Measurements from ENCODE around the gene ANK3.

ANK3 gene

GRCh38 chr10:60169111-60169510 lies 220.6 kb downstream of the ANK3 start:
- H3K9me3 ChIP-seq (ENCODE audit: control insufficient read depth in 1 of 2, low read length in 2 of 2) = no peaks in the 10 kb centered on the region
- H3K27me3 ChIP-seq (ENCODE audit: low read depth, low read length) = no peaks in the 10 kb centered on the region
- H3K4me1 ChIP-seq (ENCODE audit: control insufficient read depth in 1 of 2, insufficient read depth in 2 of 2, low read length in 2 of 2) = no peaks in the 10 kb centered on the region
- no peak overlapping the region for H3K4me3 ChIP-seq (ENCODE audit: low read depth in 1 of 2, low read length in 2 of 2)
- peaks cover 0 to 4% of the 10 kb centered on the region in 2 donors for H3K36me3 ChIP-seq (ENCODE audit: control insufficient read depth in 1 of 2, insufficient read depth in 2 of 2, low read length in 2 of 2)
- no peak overlapping the region for H3K27ac ChIP-seq (ENCODE audit: low read length)

GRCh38 chr10:60167050-60167449 lies 222.6 kb downstream of the ANK3 start:
- Histone ChIP-seq H3K4me1 (ENCODE audit: control insufficient read depth in 1 of 2, insufficient read depth in 2 of 2, low read length in 2 of 2) (no peaks in the 10 kb centered on the region), H3K9me3 (ENCODE audit: control insufficient read depth in 1 of 2, low read length in 2 of 2) (no peaks in the 10 kb centered on the region), H3K4me3 (ENCODE audit: low read depth in 1 of 2, low read length in 2 of 2) (peak overlapping the region in 1 of 2 donors; percentile 40), H3K27ac (ENCODE audit: low read length) (no peak overlapping the region), H3K27me3 (ENCODE audit: low read depth, low read length) (no peaks in the 10 kb centered on the region), H3K36me3 (ENCODE audit: control insufficient read depth in 1 of 2, insufficient read depth in 2 of 2, low read length in 2 of 2) (peaks cover 0 to under 1% of the 10 kb centered on the region in 2 donors)

GRCh38 chr10:60163786-60164185 lies 225.9 kb downstream of the ANK3 start:
- H3K4me1 ChIP-seq (ENCODE audit: control insufficient read depth in 1 of 2, insufficient read depth in 2 of 2, low read length in 2 of 2) = no peaks in the 10 kb centered on the region
- H3K27me3 ChIP-seq (ENCODE audit: low read depth, low read length) = no peaks in the 10 kb centered on the region
- no peak overlapping the region for H3K27ac ChIP-seq (ENCODE audit: low read length)
- no peaks in the 10 kb centered on the region for H3K9me3 ChIP-seq (ENCODE audit: control insufficient read depth in 1 of 2, low read length in 2 of 2)
- no peaks in the 10 kb centered on the region for H3K36me3 ChIP-seq (ENCODE audit: control insufficient read depth in 1 of 2, insufficient read depth in 2 of 2, low read length in 2 of 2)
- H3K4me3 ChIP-seq (ENCODE audit: low read depth in 1 of 2, low read length in 2 of 2) = no peak overlapping the region

GRCh38 chr10:60162631-60163030 lies 227.0 kb downstream of the ANK3 start:
- Histone ChIP-seq H3K4me1 (ENCODE audit: control insufficient read depth in 1 of 2, insufficient read depth in 2 of 2, low read length in 2 of 2) (no peaks in the 10 kb centered on the region), H3K36me3 (ENCODE audit: control insufficient read depth in 1 of 2, insufficient read depth in 2 of 2, low read length in 2 of 2) (no peaks in the 10 kb centered on the region)

GRCh38 chr10:60155943-60156683 lies 233.6 kb downstream of the ANK3 start:
- H3K36me3 ChIP-seq (ENCODE audit: control insufficient read depth in 1 of 2, insufficient read depth in 2 of 2, low read length in 2 of 2) = no peaks in the 10 kb centered on the region
- H3K4me1 ChIP-seq (ENCODE audit: control insufficient read depth in 1 of 2, insufficient read depth in 2 of 2, low read length in 2 of 2) = no peaks in the 10 kb centered on the region
- no peaks in the 10 kb centered on the region for H3K9me3 ChIP-seq (ENCODE audit: control insufficient read depth in 1 of 2, low read length in 2 of 2)
- no peaks in the 10 kb centered on the region for H3K27me3 ChIP-seq (ENCODE audit: low read depth, low read length)
- no peak overlapping the region for H3K27ac ChIP-seq (ENCODE audit: low read length)
- no peak overlapping the region for H3K4me3 ChIP-seq (ENCODE audit: low read depth in 1 of 2, low read length in 2 of 2)

More at GRCh38 chr10:60162631-60163030, 227.0 kb downstream of the ANK3 start:
- no peak overlapping the region for H3K4me3 ChIP-seq (ENCODE audit: low read depth in 1 of 2, low read length in 2 of 2)
- no peaks in the 10 kb centered on the region for H3K27me3 ChIP-seq (ENCODE audit: low read depth, low read length)
- no peaks in the 10 kb centered on the region for H3K9me3 ChIP-seq (ENCODE audit: control insufficient read depth in 1 of 2, low read length in 2 of 2)
- no peak overlapping the region for H3K27ac ChIP-seq (ENCODE audit: low read length)

GRCh38 chr10:60155099-60155877 lies 234.4 kb downstream of the ANK3 start:
- Histone ChIP-seq H3K4me1 (ENCODE audit: control insufficient read depth in 1 of 2, insufficient read depth in 2 of 2, low read length in 2 of 2) (no peaks in the 10 kb centered on the region), H3K27ac (ENCODE audit: low read length) (no peak overlapping the region), H3K36me3 (ENCODE audit: control insufficient read depth in 1 of 2, insufficient read depth in 2 of 2, low read length in 2 of 2) (no peaks in the 10 kb centered on the region), H3K4me3 (ENCODE audit: low read depth in 1 of 2, low read length in 2 of 2) (no peak overlapping the region), H3K27me3 (ENCODE audit: low read depth, low read length) (no peaks in the 10 kb centered on the region), H3K9me3 (ENCODE audit: control insufficient read depth in 1 of 2, low read length in 2 of 2) (no peaks in the 10 kb centered on the region)

- H3K9me3 ChIP-seq (ENCODE audit: control insufficient read depth in 1 of 2, low read length in 2 of 2) = no peaks in the 10 kb centered on the region
- no peaks in the 10 kb centered on the region for H3K36me3 ChIP-seq (ENCODE audit: control insufficient read depth in 1 of 2, insufficient read depth in 2 of 2, low read length in 2 of 2)
- no peaks in the 10 kb centered on the region for H3K27me3 ChIP-seq (ENCODE audit: low read depth, low read length)
- no peak overlapping the region for H3K4me3 ChIP-seq (ENCODE audit: low read depth in 1 of 2, low read length in 2 of 2)
- H3K4me1 ChIP-seq (ENCODE audit: control insufficient read depth in 1 of 2, insufficient read depth in 2 of 2, low read length in 2 of 2) = peaks cover 0 to 13% of the 10 kb centered on the region in 2 donors
- no peak overlapping the region for H3K27ac ChIP-seq (ENCODE audit: low read length)
Measured at GRCh38 chr10:60149003-60149402, 240.7 kb downstream of the ANK3 start.

GRCh38 chr10:60148266-60148840 lies 241.3 kb downstream of the ANK3 start:
- H3K4me3 ChIP-seq (ENCODE audit: low read depth in 1 of 2, low read length in 2 of 2) = no peak overlapping the region
- H3K27me3 ChIP-seq (ENCODE audit: low read depth, low read length) = no peaks in the 10 kb centered on the region
- H3K36me3 ChIP-seq (ENCODE audit: control insufficient read depth in 1 of 2, insufficient read depth in 2 of 2, low read length in 2 of 2) = no peaks in the 10 kb centered on the region
- H3K9me3 ChIP-seq (ENCODE audit: control insufficient read depth in 1 of 2, low read length in 2 of 2) = no peaks in the 10 kb centered on the region
- H3K27ac ChIP-seq (ENCODE audit: low read length) = no peak overlapping the region
- H3K4me1 ChIP-seq (ENCODE audit: control insufficient read depth in 1 of 2, insufficient read depth in 2 of 2, low read length in 2 of 2) = peaks cover 0 to 13% of the 10 kb centered on the region in 2 donors

- H3K9me3 ChIP-seq (ENCODE audit: control insufficient read depth in 1 of 2, low read length in 2 of 2) = no peaks in the 10 kb centered on the region
- H3K4me3 ChIP-seq (ENCODE audit: low read depth in 1 of 2, low read length in 2 of 2) = no peak overlapping the region
- peaks cover 0 to 13% of the 10 kb centered on the region in 2 donors for H3K4me1 ChIP-seq (ENCODE audit: control insufficient read depth in 1 of 2, insufficient read depth in 2 of 2, low read length in 2 of 2)
- H3K36me3 ChIP-seq (ENCODE audit: control insufficient read depth in 1 of 2, insufficient read depth in 2 of 2, low read length in 2 of 2) = no peaks in the 10 kb centered on the region
- H3K27ac ChIP-seq (ENCODE audit: low read length) = no peak overlapping the region
- H3K27me3 ChIP-seq (ENCODE audit: low read depth, low read length) = no peaks in the 10 kb centered on the region
Measured at GRCh38 chr10:60147576-60148265, 242.0 kb downstream of the ANK3 start.

- Histone ChIP-seq H3K9me3 (ENCODE audit: control insufficient read depth in 1 of 2, low read length in 2 of 2) (no peaks in the 10 kb centered on the region), H3K27me3 (ENCODE audit: low read depth, low read length) (no peaks in the 10 kb centered on the region), H3K4me3 (ENCODE audit: low read depth in 1 of 2, low read length in 2 of 2) (no peak overlapping the region), H3K4me1 (ENCODE audit: control insufficient read depth in 1 of 2, insufficient read depth in 2 of 2, low read length in 2 of 2) (peaks cover 0 to 13% of the 10 kb centered on the region in 2 donors), H3K36me3 (ENCODE audit: control insufficient read depth in 1 of 2, insufficient read depth in 2 of 2, low read length in 2 of 2) (no peaks in the 10 kb centered on the region), H3K27ac (ENCODE audit: low read length) (no peak overlapping the region)
Measured at GRCh38 chr10:60147025-60147424, 242.7 kb downstream of the ANK3 start.

- no peaks in the 10 kb centered on the region for H3K9me3 ChIP-seq (ENCODE audit: control insufficient read depth in 1 of 2, low read length in 2 of 2)
- no peak overlapping the region for H3K27ac ChIP-seq (ENCODE audit: low read length)
Measured at GRCh38 chr10:60144099-60144498, 245.6 kb downstream of the ANK3 start.

More at GRCh38 chr10:60144099-60144498, 245.6 kb downstream of the ANK3 start:
- H3K27me3 ChIP-seq (ENCODE audit: low read depth, low read length) = no peaks in the 10 kb centered on the region
- no peak overlapping the region for H3K4me3 ChIP-seq (ENCODE audit: low read depth in 1 of 2, low read length in 2 of 2)
- peaks cover 11 to 24% of the 10 kb centered on the region in 2 donors for H3K4me1 ChIP-seq (ENCODE audit: control insufficient read depth in 1 of 2, insufficient read depth in 2 of 2, low read length in 2 of 2)
- no peaks in the 10 kb centered on the region for H3K36me3 ChIP-seq (ENCODE audit: control insufficient read depth in 1 of 2, insufficient read depth in 2 of 2, low read length in 2 of 2)

Measured in muscle layer of duodenum (tissue), 2 donors.